Measurements from ENCODE around the gene TFF2.

Gene TFF2

GRCh38 chr21:42337830-42338728 lies 12.7 kb downstream of the TFF2 start:
- no peaks in the 10 kb centered on the region for H3K36me3 Mint-ChIP-seq (ENCODE audit: low read depth)
- H3K4me1 Mint-ChIP-seq = peaks cover 14% of the 10 kb centered on the region
- ATAC-seq (peak; percentile 95), DNase-seq (peak; percentile 86)
- H3K4me3 Mint-ChIP-seq = no peak overlapping the region
- no peaks in the 10 kb centered on the region for H3K9me3 Mint-ChIP-seq
- H3K27me3 Mint-ChIP-seq = peaks cover 3% of the 10 kb centered on the region
- H3K27ac Mint-ChIP-seq = peak overlapping the region; percentile 54

GRCh38 chr21:42337276-42337675 lies 13.5 kb downstream of the TFF2 start:
- no peak overlapping the region for H3K4me3 Mint-ChIP-seq
- H3K27me3 Mint-ChIP-seq = peaks cover 3% of the 10 kb centered on the region
- no peaks in the 10 kb centered on the region for H3K36me3 Mint-ChIP-seq (ENCODE audit: low read depth)
- H3K4me1 Mint-ChIP-seq = peaks cover 14% of the 10 kb centered on the region
- H3K9me3 Mint-ChIP-seq = no peaks in the 10 kb centered on the region
- H3K27ac Mint-ChIP-seq = no peak overlapping the region
- no peak for DNase-seq
- no peak for ATAC-seq

- Mint-ChIP-seq H3K27me3 (peaks cover 5% of the 10 kb centered on the region), H3K9me3 (peaks cover 10% of the 10 kb centered on the region), H3K4me1 (peaks cover 14% of the 10 kb centered on the region), H3K36me3 (ENCODE audit: low read depth) (no peaks in the 10 kb centered on the region), H3K4me3 (no peak overlapping the region), H3K27ac (no peak overlapping the region)
- DNase-seq (no peak), ATAC-seq (no peak)
These were observed 14.7 kb downstream of the TFF2 start for GRCh38 chr21:42336054-42336453.

DNA sequence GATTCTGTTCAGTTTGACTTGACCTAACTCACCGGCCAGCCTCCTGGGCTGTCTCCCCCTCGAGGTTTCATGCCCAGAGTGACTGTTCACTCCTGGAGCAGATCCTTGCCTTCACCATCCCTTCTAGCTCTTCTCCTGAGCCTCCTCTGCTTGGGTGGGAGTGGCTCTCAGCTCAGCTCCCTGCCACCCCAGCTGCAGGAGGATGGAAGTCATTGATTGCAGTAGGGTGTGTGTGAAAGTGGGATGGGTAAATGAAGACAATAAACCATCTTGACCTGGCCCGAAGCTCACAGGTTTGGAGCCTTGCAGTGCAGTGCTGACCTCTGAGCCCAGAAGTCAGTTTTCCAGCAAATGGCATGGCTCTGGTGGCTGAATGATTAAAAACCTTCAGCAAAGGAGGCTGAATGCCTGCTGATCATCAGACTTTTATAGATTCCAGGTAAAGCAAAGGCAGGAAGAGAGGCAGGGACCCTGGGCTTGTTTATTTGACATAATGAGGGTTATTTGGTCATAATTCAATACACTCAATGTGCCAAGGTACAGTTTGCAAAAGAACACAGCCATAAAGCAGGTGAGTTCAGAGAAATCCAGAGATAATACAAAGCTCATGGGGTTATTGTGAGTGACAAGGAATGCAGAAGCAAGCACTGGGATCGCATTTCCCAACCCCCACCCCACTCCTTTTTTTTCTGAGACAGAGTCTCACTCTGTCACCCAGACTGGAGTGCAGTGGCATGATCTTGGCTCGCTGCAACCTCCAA lies 18.1 kb downstream of the TFF2 start:
- Mint-ChIP-seq H3K27ac (no peak overlapping the region), H3K27me3 (peaks cover 5% of the 10 kb centered on the region), H3K4me1 (peaks cover 6% of the 10 kb centered on the region), H3K4me3 (no peak overlapping the region), H3K9me3 (peaks cover 11% of the 10 kb centered on the region), H3K36me3 (ENCODE audit: low read depth) (no peaks in the 10 kb centered on the region)
- no peak for ATAC-seq
- DNase-seq = no peak

GRCh38 chr21:42331660-42332059 lies 19.1 kb downstream of the TFF2 start:
- Mint-ChIP-seq H3K4me3 (no peak overlapping the region), H3K36me3 (ENCODE audit: low read depth) (no peaks in the 10 kb centered on the region), H3K27me3 (peaks cover 5% of the 10 kb centered on the region), H3K4me1 (no peaks in the 10 kb centered on the region), H3K27ac (no peak overlapping the region), H3K9me3 (peaks cover 11% of the 10 kb centered on the region)
- ATAC-seq (no peak), DNase-seq (no peak)

GRCh38 chr21:42330380-42331371 lies 20.1 kb downstream of the TFF2 start:
- Mint-ChIP-seq H3K9me3 (peaks cover 11% of the 10 kb centered on the region), H3K27me3 (peaks cover 7% of the 10 kb centered on the region), H3K36me3 (ENCODE audit: low read depth) (no peaks in the 10 kb centered on the region), H3K4me3 (no peak overlapping the region), H3K4me1 (no peaks in the 10 kb centered on the region), H3K27ac (no peak overlapping the region)
- ATAC-seq (no peak), DNase-seq (no peak)

GRCh38 chr21:42324896-42325295 lies 25.9 kb downstream of the TFF2 start:
- DNase-seq (no peak), ATAC-seq (no peak)
- no peaks in the 10 kb centered on the region for H3K36me3 Mint-ChIP-seq (ENCODE audit: low read depth)
- H3K27ac Mint-ChIP-seq = no peak overlapping the region
- no peaks in the 10 kb centered on the region for H3K9me3 Mint-ChIP-seq
- H3K27me3 Mint-ChIP-seq = peaks cover 5% of the 10 kb centered on the region
- no peak overlapping the region for H3K4me3 Mint-ChIP-seq
- H3K4me1 Mint-ChIP-seq = no peaks in the 10 kb centered on the region

GRCh38 chr21:42321845-42322244 lies 28.9 kb downstream of the TFF2 start:
- Mint-ChIP-seq H3K36me3 (ENCODE audit: low read depth) (no peaks in the 10 kb centered on the region), H3K27ac (no peak overlapping the region), H3K9me3 (no peaks in the 10 kb centered on the region), H3K4me3 (no peak overlapping the region), H3K4me1 (peaks cover 6% of the 10 kb centered on the region), H3K27me3 (peaks cover 5% of the 10 kb centered on the region)
- no peak for ATAC-seq
- DNase-seq = no peak

- H3K27me3 Mint-ChIP-seq = peaks cover 4% of the 10 kb centered on the region
- no peak overlapping the region for H3K4me3 Mint-ChIP-seq
- DNase-seq (no peak), ATAC-seq (no peak)
- no peaks in the 10 kb centered on the region for H3K36me3 Mint-ChIP-seq (ENCODE audit: low read depth)
- H3K9me3 Mint-ChIP-seq = no peaks in the 10 kb centered on the region
- no peak overlapping the region for H3K27ac Mint-ChIP-seq
- peaks cover 6% of the 10 kb centered on the region for H3K4me1 Mint-ChIP-seq
These were observed 29.6 kb downstream of the TFF2 start for GRCh38 chr21:42321231-42321630.

- Mint-ChIP-seq H3K4me3 (no peak overlapping the region), H3K4me1 (peaks cover 6% of the 10 kb centered on the region), H3K9me3 (no peaks in the 10 kb centered on the region), H3K27me3 (peaks cover 4% of the 10 kb centered on the region), H3K27ac (no peak overlapping the region), H3K36me3 (ENCODE audit: low read depth) (no peaks in the 10 kb centered on the region)
- DNase-seq (no peak), ATAC-seq (no peak)
These were observed 30.0 kb downstream of the TFF2 start for GRCh38 chr21:42320791-42321190.

DNA sequence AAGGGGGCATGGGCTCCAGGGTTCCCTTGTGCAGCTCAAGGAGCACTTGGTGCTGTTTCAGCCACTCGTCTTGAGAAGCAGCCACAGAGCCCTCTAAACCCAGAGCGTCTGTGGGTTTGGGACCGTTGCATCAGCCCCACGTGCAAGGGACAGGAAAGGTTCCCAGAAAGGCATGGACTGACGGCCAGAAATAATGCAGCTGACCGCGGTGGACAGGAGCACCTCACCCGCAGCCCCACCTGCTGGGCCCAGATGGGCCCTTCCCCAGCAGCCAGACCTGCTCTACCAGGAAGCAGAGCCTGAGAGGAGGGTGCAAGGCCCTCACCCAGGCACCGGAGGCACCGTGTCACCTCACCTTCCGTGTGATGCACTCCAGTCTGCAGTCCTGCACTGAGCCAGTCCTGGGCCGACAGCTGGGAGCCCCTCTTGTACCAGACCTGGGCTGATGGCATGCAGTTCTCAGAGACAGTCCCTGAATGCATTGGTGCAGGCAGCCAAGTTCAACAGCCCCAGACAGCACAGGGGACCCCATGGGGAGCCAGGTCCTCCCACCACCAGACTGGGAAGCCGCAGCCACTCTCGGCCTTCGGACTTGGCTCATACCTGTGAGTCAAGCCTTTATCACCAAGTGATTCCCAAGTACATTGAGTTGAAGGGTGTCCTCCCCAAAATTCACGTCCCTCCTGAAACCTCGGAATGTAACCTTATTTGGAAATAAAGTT lies 30.8 kb downstream of the TFF2 start:
- Mint-ChIP-seq H3K4me1 (peaks cover 6% of the 10 kb centered on the region), H3K4me3 (no peak overlapping the region), H3K27ac (no peak overlapping the region), H3K27me3 (peaks cover 4% of the 10 kb centered on the region), H3K9me3 (no peaks in the 10 kb centered on the region), H3K36me3 (ENCODE audit: low read depth) (no peaks in the 10 kb centered on the region)
- DNase-seq (no peak), ATAC-seq (peak; percentile 12)

GRCh38 chr21:42319376-42319775 lies 31.4 kb downstream of the TFF2 start:
- peaks cover 6% of the 10 kb centered on the region for H3K4me1 Mint-ChIP-seq
- H3K27me3 Mint-ChIP-seq = peaks cover 4% of the 10 kb centered on the region
- peak; percentile 48 for ATAC-seq
- no peaks in the 10 kb centered on the region for H3K36me3 Mint-ChIP-seq (ENCODE audit: low read depth)
- no peak overlapping the region for H3K4me3 Mint-ChIP-seq
- no peaks in the 10 kb centered on the region for H3K9me3 Mint-ChIP-seq
- no peak for DNase-seq
- H3K27ac Mint-ChIP-seq = no peak overlapping the region

GRCh38 chr21:42317826-42318746 lies 32.7 kb downstream of the TFF2 start:
- DNase-seq (no peak), ATAC-seq (no peak)
- Mint-ChIP-seq H3K27ac (no peak overlapping the region), H3K27me3 (no peaks in the 10 kb centered on the region), H3K4me1 (peaks cover 6% of the 10 kb centered on the region), H3K4me3 (no peak overlapping the region), H3K36me3 (ENCODE audit: low read depth) (no peaks in the 10 kb centered on the region), H3K9me3 (no peaks in the 10 kb centered on the region)

Measured in activated naive CD8-positive, alpha-beta T cell treated with anti-CD3 and anti-CD28 coated beads, Interleukin-2, amount 50 U/mL, for 24 hours (primary cell).